Epithelial cell of esophagus (primary cell): ENCODE data around the gene GCLC.

Experiments used
- DNase-seq: peaks from one replicate; pipeline ENCODE4 v3.0.0; 2010; ENCODE audit warnings: low read depth
- H3K4me3 ChIP-seq: 2 replicates; pipeline ENCODE4 v1.5.1; 2011; ENCODE audit warnings: mild to moderate bottlenecking, low read length, control low read depth
- CTCF ChIP-seq: IDR thresholded peaks from 2 replicates; pipeline ENCODE4 v1.5.1; 2011; ENCODE audit warnings: low read depth, mild to moderate bottlenecking, low read length, control low read depth, inconsistent platforms; ENCODE audit not compliant: insufficient read depth; ENCODE audit errors: missing control alignments

The GCLC gene

GRCh38 chr6:53513519-53513966 lies 31.4 kb downstream of the GCLC start:
- no peak for TF ChIP-seq CTCF
- no peak for DNase-seq
- H3K4me3 ChIP-seq = no peak overlapping the region

- no peak for DNase-seq
- no peak for TF ChIP-seq CTCF
- H3K4me3 ChIP-seq = no peak overlapping the region
Measured at GRCh38 chr6:53513056-53513455, 31.8 kb downstream of the GCLC start.

- TF ChIP-seq CTCF = no peak
- DNase-seq = no peak
Measured at GRCh38 chr6:53512626-53513025, 32.3 kb downstream of the GCLC start.

GRCh38 chr6:53510746-53511145 lies 34.2 kb downstream of the GCLC start:
- no peak for TF ChIP-seq CTCF
- H3K4me3 ChIP-seq = no peak overlapping the region

More at GRCh38 chr6:53512626-53513025, 32.3 kb downstream of the GCLC start:
- H3K4me3 ChIP-seq = no peak overlapping the region

GRCh38 chr6:53506872-53507271 lies 38.0 kb downstream of the GCLC start:
- no peak overlapping the region for H3K4me3 ChIP-seq
- no peak for TF ChIP-seq CTCF
- no peak for DNase-seq

More at GRCh38 chr6:53510746-53511145, 34.2 kb downstream of the GCLC start:
- DNase-seq = no peak

- no peak overlapping the region for H3K4me3 ChIP-seq
- no peak for TF ChIP-seq CTCF
- no peak for DNase-seq
Measured at GRCh38 chr6:53504512-53504911, 40.4 kb downstream of the GCLC start.

GRCh38 chr6:53503060-53503459 lies 41.8 kb downstream of the GCLC start:
- no peak for TF ChIP-seq CTCF
- DNase-seq = no peak
- H3K4me3 ChIP-seq = no peak overlapping the region
